ENCODE results near the gene DNAJC12.

DNAJC12 gene

GRCh38 chr10:67875340-67876238 is 37.6 kb upstream of the DNAJC12 start:
- Histone ChIP-seq H3K9me3 (ENCODE audit: severe bottlenecking) (no peaks in the 10 kb centered on the region), H3K27me3 (ENCODE audit: insufficient read depth, low read depth, severe bottlenecking) (no peaks in the 10 kb centered on the region), H3K36me3 (no peaks in the 10 kb centered on the region)

DNA sequence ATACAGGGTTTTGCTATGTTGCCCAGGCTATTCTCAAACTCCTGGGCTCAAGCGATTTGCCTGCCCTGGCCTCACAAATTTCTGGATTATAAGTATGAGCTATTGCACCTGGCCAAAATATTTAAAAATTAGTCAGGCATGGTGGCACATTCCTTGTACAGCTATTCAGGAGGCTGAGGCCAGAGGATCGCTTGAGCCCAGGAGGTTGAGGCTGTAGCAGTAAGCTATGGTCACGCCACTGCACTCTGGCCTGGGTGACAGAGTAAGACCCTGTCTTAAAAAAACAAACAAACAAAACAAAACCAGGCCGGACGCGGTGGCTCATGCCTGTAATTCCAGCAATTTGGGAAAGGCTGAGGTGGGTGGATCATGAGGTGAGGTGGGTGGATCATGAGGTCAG is 32.0 kb upstream of the DNAJC12 start:
- no peaks in the 10 kb centered on the region for H3K36me3 ChIP-seq
- H3K9me3 ChIP-seq (ENCODE audit: severe bottlenecking) = no peaks in the 10 kb centered on the region
- no peak for DNase-seq
- H3K27ac ChIP-seq = no peak overlapping the region
- H3K4me3 ChIP-seq (ENCODE audit: low read depth, low read length) = no peak overlapping the region
- TF ChIP-seq, protein P1, sequence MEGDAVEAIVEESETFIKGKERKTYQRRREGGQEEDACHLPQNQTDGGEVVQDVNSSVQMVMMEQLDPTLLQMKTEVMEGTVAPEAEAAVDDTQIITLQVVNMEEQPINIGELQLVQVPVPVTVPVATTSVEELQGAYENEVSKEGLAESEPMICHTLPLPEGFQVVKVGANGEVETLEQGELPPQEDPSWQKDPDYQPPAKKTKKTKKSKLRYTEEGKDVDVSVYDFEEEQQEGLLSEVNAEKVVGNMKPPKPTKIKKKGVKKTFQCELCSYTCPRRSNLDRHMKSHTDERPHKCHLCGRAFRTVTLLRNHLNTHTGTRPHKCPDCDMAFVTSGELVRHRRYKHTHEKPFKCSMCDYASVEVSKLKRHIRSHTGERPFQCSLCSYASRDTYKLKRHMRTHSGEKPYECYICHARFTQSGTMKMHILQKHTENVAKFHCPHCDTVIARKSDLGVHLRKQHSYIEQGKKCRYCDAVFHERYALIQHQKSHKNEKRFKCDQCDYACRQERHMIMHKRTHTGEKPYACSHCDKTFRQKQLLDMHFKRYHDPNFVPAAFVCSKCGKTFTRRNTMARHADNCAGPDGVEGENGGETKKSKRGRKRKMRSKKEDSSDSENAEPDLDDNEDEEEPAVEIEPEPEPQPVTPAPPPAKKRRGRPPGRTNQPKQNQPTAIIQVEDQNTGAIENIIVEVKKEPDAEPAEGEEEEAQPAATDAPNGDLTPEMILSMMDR (IDR thresholded peaks at IDR 0.05; ENCODE audit: low read depth, low read length) = no peak
- H3K27me3 ChIP-seq (ENCODE audit: insufficient read depth, low read depth, severe bottlenecking) = no peaks in the 10 kb centered on the region

More at GRCh38 chr10:67875340-67876238, 37.6 kb upstream of the DNAJC12 start:
- TF ChIP-seq, protein P1 (IDR thresholded peaks at IDR 0.05; ENCODE audit: low read depth, low read length) = no peak
- Histone ChIP-seq H3K27ac (no peak overlapping the region), H3K4me3 (ENCODE audit: low read depth, low read length) (no peak overlapping the region)
- DNase-seq = no peak

GRCh38 chr10:67868132-67868531 is 30.1 kb upstream of the DNAJC12 start:
- Histone ChIP-seq H3K27ac (no peak overlapping the region), H3K9me3 (ENCODE audit: severe bottlenecking) (no peaks in the 10 kb centered on the region), H3K27me3 (ENCODE audit: insufficient read depth, low read depth, severe bottlenecking) (no peaks in the 10 kb centered on the region), H3K36me3 (no peaks in the 10 kb centered on the region), H3K4me3 (ENCODE audit: low read depth, low read length) (no peak overlapping the region)
- DNase-seq = no peak
- TF ChIP-seq, protein P1 (IDR thresholded peaks at IDR 0.05; ENCODE audit: low read depth, low read length) = no peak

DNA sequence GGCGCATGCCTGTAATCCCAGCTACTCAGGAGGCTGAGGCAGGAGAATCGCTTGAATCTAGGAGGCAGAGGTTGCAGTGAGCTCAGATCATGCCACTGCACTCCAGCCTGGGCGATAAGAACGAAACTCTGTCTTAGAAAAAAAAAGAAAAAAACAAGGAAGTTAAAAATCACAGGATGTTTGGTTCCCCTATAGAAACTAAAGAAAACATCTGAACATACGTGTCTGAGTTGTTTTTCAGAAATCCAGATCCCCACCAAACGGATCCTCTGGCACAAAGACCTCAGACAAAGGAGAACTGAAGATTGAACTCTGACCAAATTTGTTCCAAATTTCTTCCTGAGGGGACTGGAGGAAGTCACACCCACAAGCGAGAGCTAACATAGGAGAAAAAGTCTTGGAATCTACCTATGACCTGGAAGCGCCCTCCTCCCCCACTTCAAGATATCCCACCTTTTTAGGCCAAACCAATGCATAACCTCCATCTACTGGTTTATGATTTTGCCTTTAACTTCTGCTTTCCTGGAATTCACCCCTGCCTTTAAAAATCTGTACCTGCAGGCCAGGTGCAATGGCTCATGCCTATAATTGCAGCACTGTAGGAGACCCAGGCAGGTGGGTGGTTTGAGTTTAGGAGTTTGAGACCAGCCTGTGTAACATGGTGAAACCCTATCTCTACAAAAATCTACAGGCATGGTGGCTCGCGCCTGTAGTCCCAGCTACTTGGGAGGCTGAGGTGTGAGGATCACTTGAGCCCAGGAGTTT is 26.8 kb upstream of the DNAJC12 start:
- no peaks in the 10 kb centered on the region for H3K9me3 ChIP-seq (ENCODE audit: severe bottlenecking)
- H3K36me3 ChIP-seq = no peaks in the 10 kb centered on the region
- H3K4me3 ChIP-seq (ENCODE audit: low read depth, low read length) = no peak overlapping the region
- TF ChIP-seq, protein P1 (IDR thresholded peaks at IDR 0.05; ENCODE audit: low read depth, low read length) = no peak
- H3K27ac ChIP-seq = no peak overlapping the region
- H3K27me3 ChIP-seq (ENCODE audit: insufficient read depth, low read depth, severe bottlenecking) = no peaks in the 10 kb centered on the region
- DNase-seq = no peak

DNA sequence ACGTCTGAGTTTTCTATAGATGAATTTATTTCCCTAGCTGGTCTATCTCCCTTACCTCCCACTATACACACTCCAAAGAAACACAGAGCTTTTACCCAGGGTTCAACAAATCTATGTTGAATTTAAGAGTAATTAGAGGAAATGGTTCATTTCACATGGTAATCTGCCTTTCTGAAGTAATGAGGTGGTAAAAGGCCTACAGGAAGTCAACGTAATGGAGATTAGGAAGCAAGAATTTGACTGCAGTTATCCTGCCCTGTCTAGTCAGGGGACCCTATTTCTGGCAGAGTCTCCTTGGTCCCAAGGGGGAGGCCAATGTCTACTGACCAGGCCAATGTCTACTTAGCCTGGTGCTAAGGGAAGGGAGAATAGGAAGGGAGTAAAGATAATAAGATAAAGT is 25.1 kb upstream of the DNAJC12 start:
- no peaks in the 10 kb centered on the region for H3K27me3 ChIP-seq (ENCODE audit: insufficient read depth, low read depth, severe bottlenecking)
- H3K9me3 ChIP-seq (ENCODE audit: severe bottlenecking) = no peaks in the 10 kb centered on the region
- no peak for DNase-seq
- H3K27ac ChIP-seq = no peak overlapping the region
- no peaks in the 10 kb centered on the region for H3K36me3 ChIP-seq
- TF ChIP-seq, protein P1 (IDR thresholded peaks at IDR 0.05; ENCODE audit: low read depth, low read length) = no peak
- H3K4me3 ChIP-seq (ENCODE audit: low read depth, low read length) = no peak overlapping the region
